Subcutaneous adipose tissue (tissue), 4 donors: ENCODE data around the gene GGCX. TPM values are rescaled to one million over a fixed set of nuclear protein-coding genes. Genes with fewer than 3 reads are reported as not detected.

ENCODE experiments used
- CTCF ChIP-seq: fragments of 450-650 bp; IDR thresholded peaks from one replicate; pipeline ENCODE4 v1.5.1; 2016; ENCODE audit warnings: low read depth, mild to moderate bottlenecking, control low read depth, antibody characterized with exemption, moderate library complexity
- total RNA-seq, 4 donors: library from RNA; depleted of rRNA; stranded (reverse); fragments of >200 nt; gene quantifications; one replicate each; pipeline ENCODE4 v1.1.0, GENCODE V29; 2016

GGCX gene
- total RNA-seq, 4 donors from 2014 or later, result 26.5 to 53.3 (median 30.8) TPM

DNA sequence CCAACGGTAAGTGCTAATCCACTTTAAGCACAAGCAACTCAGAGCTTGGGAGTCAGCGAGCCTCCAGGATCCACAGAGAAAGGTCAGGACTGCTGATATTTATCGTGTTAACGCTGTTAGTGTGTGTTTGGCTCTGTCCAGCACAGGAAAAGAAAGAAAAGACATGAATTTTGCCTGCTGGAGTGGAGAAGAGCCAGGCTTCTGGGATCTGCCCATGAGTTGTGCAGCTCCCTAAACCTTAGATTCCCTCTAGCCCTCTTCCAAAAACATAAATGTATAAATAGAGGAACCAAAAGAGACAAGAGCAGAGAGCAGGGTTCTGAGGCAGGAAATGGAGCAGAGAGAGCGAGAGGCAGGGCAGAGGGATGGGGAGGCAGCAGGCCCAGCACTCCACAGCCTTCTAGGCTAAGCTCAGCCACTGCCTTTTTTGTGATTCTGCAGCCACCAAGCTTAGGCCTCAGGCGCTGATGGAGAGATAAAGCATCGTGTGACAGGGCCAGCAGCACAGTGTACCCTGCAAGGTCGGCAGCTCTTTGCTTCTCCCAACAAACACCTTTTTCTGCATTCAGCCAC lies 36.9 kb downstream of the GGCX start:
- TF ChIP-seq CTCF, result no peak

DNA sequence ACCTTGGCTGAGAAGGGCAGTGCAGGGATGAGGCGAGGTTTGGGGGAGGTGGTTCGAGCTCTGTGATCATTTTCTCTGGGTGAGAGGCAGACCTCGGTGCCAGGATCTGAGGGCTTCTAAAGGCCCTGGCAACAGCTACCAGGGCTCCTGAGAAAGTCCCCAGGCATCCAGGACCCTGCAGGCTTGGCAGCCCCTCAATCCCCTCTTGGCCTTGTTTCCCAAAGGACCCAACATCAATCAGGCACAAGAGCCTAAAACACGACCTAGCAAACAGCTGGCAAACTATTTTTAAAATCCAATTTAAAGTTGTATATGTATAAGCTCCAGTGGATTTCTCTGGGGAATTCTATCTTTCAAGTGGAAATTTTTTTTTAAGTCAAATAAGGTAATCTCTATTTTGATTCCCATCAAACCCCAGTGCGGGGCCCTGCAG lies 37.4 kb downstream of the GGCX start:
- no peak for TF ChIP-seq CTCF

DNA sequence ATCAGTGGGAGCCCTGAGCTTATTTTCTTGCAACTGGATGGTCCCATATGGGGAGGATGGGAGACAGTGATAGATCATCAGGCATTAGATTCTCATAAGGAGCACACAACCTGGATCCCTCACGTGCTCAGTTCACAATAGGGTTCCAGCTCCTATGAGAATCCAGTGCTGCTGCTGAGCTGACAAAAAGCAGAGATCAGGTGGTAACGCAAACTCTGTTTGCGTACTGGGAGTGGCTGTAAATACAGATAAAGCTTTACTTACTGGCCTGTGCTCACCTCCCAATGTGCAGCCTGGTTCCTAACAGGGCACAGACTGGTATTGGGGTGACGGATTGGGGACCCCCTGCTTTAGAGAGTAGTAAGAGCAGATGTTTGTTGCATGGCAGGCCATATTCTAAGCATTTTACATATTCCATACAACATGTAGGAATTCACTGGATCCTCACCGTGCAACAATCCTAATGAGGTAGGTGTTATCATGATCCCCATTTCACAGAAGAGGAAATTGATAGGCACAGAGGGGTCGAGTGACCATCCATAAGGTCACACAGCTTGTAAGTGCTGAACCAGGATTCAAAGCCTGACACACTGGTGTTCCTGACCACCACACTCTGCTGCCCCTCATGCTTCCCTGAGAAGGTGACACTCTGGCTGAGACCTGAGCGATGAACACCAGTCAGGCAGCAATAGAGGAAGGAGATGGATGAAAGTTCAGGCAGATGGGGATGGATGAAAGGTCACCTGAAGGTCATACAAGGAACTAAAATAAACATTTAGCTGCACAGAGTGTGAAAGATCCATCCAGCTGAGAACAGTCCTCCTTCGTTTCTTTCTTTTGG lies 38.0 kb downstream of the GGCX start:
- no peak for TF ChIP-seq CTCF

- TF ChIP-seq CTCF, result no peak
These were observed 39.1 kb downstream of the GGCX start for GRCh38 chr2:85522090-85522647.

GRCh38 chr2:85516653-85517389 lies 44.5 kb downstream of the GGCX start:
- no peak for TF ChIP-seq CTCF

DNA sequence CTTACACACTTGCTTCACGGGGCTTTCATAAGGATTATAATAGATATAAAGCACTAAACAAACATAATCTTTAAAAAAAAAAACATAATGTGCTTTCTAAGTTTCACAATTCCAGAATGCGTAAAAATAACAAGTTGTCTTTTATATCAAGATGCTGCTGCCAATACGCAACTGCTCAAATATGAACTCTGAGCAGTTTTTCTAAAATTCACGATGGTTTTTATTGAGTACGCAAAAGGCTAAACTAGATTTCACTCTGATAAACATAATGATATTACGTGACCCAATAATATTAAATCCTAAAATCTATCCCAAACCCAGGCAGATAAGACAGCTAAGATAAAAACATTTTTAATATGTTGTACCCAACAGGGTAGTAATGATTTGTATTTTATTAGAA lies 47.0 kb downstream of the GGCX start:
- TF ChIP-seq CTCF, result no peak
